ENCODE results near the gene SCD5.

- no peak for TF ChIP-seq CTCF (IDR thresholded peaks at IDR 0.05; ENCODE audit: low read length)
- no peak for TF ChIP-seq EZH2 (optimal IDR thresholded peaks at IDR 0.05; ENCODE audit: low read depth, low read length)
- TF ChIP-seq EZH2phosphoT487 (IDR thresholded peaks at IDR 0.05; ENCODE audit: low read length) = no peak
Measured at GRCh38 chr4:82820689-82821088, 22.1 kb upstream of the SCD5 start.
